HepG2 (cell line): ENCODE data around the gene HSPA1L. TPM values are rescaled to one million over a fixed set of nuclear protein-coding genes. Genes with fewer than 3 reads are reported as not detected.

ENCODE experiments used
- CCAR2 ChIP-seq: fragments of 200-400 bp; formaldehyde crosslinking; optimal IDR thresholded peaks from 2 replicates; pipeline ENCODE3; 2018; ENCODE audit warnings: low read depth, mild to moderate bottlenecking, low read length, moderate library complexity
- GLMP ChIP-seq: sonication (generic); formaldehyde crosslinking; IDR thresholded peaks from 2 replicates; pipeline ENCODE4 v1.9.0; 2021; ENCODE audit warnings: missing genetic modification reagents, mild to moderate bottlenecking, borderline replicate concordance
- HDAC2 ChIP-seq: sonication (generic); formaldehyde crosslinking; IDR thresholded peaks from 2 replicates; pipeline ENCODE4 v1.4.0; 2020; ENCODE audit warnings: missing genetic modification reagents
- HMGA1 ChIP-seq: sonication (generic); formaldehyde crosslinking; conservative IDR thresholded peaks from 2 replicates; pipeline ENCODE4 v1.4.0; 2020; ENCODE audit warnings: missing genetic modification reagents
- MAFG ChIP-seq: sonication (generic); formaldehyde crosslinking; IDR thresholded peaks from 2 replicates; pipeline ENCODE4 v1.5.1; 2020; ENCODE audit warnings: mild to moderate bottlenecking, missing genetic modification reagents
- MIER3 ChIP-seq: IDR thresholded peaks from 2 replicates; pipeline ENCODE4 v1.6.1; 2016; ENCODE audit warnings: missing compliant biosample characterization, borderline replicate concordance
- MXD1 ChIP-seq: sonication (generic); formaldehyde crosslinking; IDR thresholded peaks from 2 replicates; pipeline ENCODE4 v1.4.0; 2020; ENCODE audit warnings: mild to moderate bottlenecking, missing genetic modification reagents
- PHF5A ChIP-seq: IDR thresholded peaks from one replicate; pipeline ENCODE4 v1.6.1; 2018; ENCODE audit warnings: low read depth, missing genetic modification reagents; ENCODE audit not compliant: unreplicated experiment
- PRPF4 ChIP-seq: fragments of 200-400 bp; formaldehyde crosslinking; IDR thresholded peaks from 2 replicates; pipeline ENCODE4 v1.6.1; 2016; ENCODE audit warnings: low read length, low read depth; ENCODE audit not compliant: poor library complexity, severe bottlenecking
- REL ChIP-seq: sonication (generic); formaldehyde crosslinking; conservative IDR thresholded peaks from 2 replicates; pipeline ENCODE4 v1.8.0; 2022; ENCODE audit warnings: mild to moderate bottlenecking, missing genetic modification reagents, moderate library complexity
- RFX3 ChIP-seq: IDR thresholded peaks from 2 replicates; pipeline ENCODE4 v1.6.1; 2016; ENCODE audit warnings: missing biosample characterization, missing genetic modification reagents
- SSRP1 ChIP-seq: IDR thresholded peaks from 2 replicates; pipeline ENCODE4 v1.6.1; 2016; ENCODE audit warnings: control low read depth
- SUZ12 ChIP-seq: fragments of 150-350 bp; IDR thresholded peaks from 2 replicates; pipeline ENCODE4 v1.6.1; 2014; ENCODE audit warnings: low read depth, low read length
- SYNCRIP ChIP-seq: fragments of 200-400 bp; formaldehyde crosslinking; IDR thresholded peaks from 2 replicates; pipeline ENCODE4 v1.6.1; 2018; ENCODE audit warnings: mild to moderate bottlenecking, low read depth, low read length; ENCODE audit not compliant: insufficient read depth
- ZBTB1 ChIP-seq: sonication (generic); formaldehyde crosslinking; IDR thresholded peaks from 2 replicates; pipeline ENCODE4 v1.4.0; 2020; ENCODE audit warnings: missing genetic modification reagents, borderline replicate concordance
- ZBTB10 ChIP-seq: sonication (generic); formaldehyde crosslinking; IDR thresholded peaks from 2 replicates; pipeline ENCODE4 v1.4.0; 2020; ENCODE audit warnings: missing genetic modification reagents, borderline replicate concordance
- ZFAT ChIP-seq: sonication (generic); formaldehyde crosslinking; conservative IDR thresholded peaks from 2 replicates; pipeline ENCODE4 v1.8.1; 2023; ENCODE audit warnings: missing genetic modification reagents, inconsistent platforms
- ZFP37 ChIP-seq: sonication (generic); formaldehyde crosslinking; IDR thresholded peaks from 2 replicates; pipeline ENCODE4 v1.4.0; 2020; ENCODE audit warnings: missing genetic modification reagents, borderline replicate concordance
- ZNF513 ChIP-seq: sonication (generic); formaldehyde crosslinking; conservative IDR thresholded peaks from 2 replicates; pipeline ENCODE4 v1.5.0; 2020; ENCODE audit warnings: missing genetic modification reagents
- ZNF543 ChIP-seq: sonication (generic); formaldehyde crosslinking; IDR thresholded peaks from 2 replicates; pipeline ENCODE4 v1.4.0; 2020; ENCODE audit warnings: mild to moderate bottlenecking, missing genetic modification reagents
- ZNF564 ChIP-seq: sonication (generic); formaldehyde crosslinking; IDR thresholded peaks from 2 replicates; pipeline ENCODE4 v1.8.1; 2023; ENCODE audit warnings: mild to moderate bottlenecking, missing genetic modification reagents
- ZNF616 ChIP-seq: sonication (generic); formaldehyde crosslinking; IDR thresholded peaks from 2 replicates; pipeline ENCODE4 v1.5.0; 2020; ENCODE audit warnings: low read depth, mild to moderate bottlenecking, missing genetic modification reagents
- polyA plus RNA-seq, 8 experiments: library from polyadenylated mRNA; depleted of rRNA in 3 of 8; stranded (reverse) in 7 of 8; unstranded in 1 of 8; fragments of >200 nt; fragmentation: Illumina TruSeq in 4 of 8; extraction: Trizol in 4 of 8; gene quantifications; 2 replicates each; pipeline versions ENCODE4 v1.2.1 to v1.2.3, GENCODE V29; 2011 to 2016; ENCODE audit warnings: low read depth in 4 of 8, missing spikeins in 1 of 8, mixed read lengths in 1 of 8; ENCODE audit not compliant: insufficient read depth in 1 of 8
- total RNA-seq, 5 experiments: library from RNA; depleted of rRNA; stranded (reverse); fragments of >200 nt; fragmentation: Illumina TruSeq; extraction: Trizol; gene quantifications; 2 replicates each; pipeline ENCODE4 v1.2.3, GENCODE V29; 2016; ENCODE audit warnings: low read depth in 1 of 5

Gene HSPA1L
- total and polyA plus RNA-seq, 2 of the 13 experiments (the other 11 are each of a cell fraction or from before 2014, with no cell fraction given) = 0.55 to 1.0 TPM

GRCh38 chr6:31862344-31863235, 47.5 kb upstream of the HSPA1L start, which contains the start of gene NEU1 (continued):
- TF ChIP-seq SUZ12 (no peak), ZFP37 (CRISPR knock-in tag) (no peak; the same call in 1 of the 2 replicates), GLMP (CRISPR knock-in tag) (no peak), PRPF4 (no peak), HDAC2 (CRISPR knock-in tag) (peak; percentile 82), SYNCRIP (no peak), ZNF564 (CRISPR knock-in tag) (0 out of 2 replicates have a peak, but pooled peaks have one; percentile 7), ZFAT (CRISPR knock-in tag) (no peak), CCAR2 (no peak), ZNF616 (CRISPR knock-in tag) (no peak), ZNF543 (peak; percentile 65; the same call in 1 of the 2 replicates), PHF5A (CRISPR knock-in tag) (peak; percentile 96), RFX3 (CRISPR knock-in tag) (no peak), ZBTB10 (CRISPR knock-in tag) (no peak; the same call in 1 of the 2 replicates), HMGA1 (CRISPR knock-in tag) (no peak), ZNF513 (CRISPR knock-in tag) (no peak; the same call in 1 of the 2 replicates), REL (no peak), SSRP1 (CRISPR knock-in tag) (no peak), MXD1 (peak; percentile 84), ZBTB1 (CRISPR knock-in tag) (0 out of 2 replicates have a peak, but pooled peaks have one; percentile 34), MAFG (CRISPR knock-in tag) (peak; percentile 51), MIER3 (CRISPR knock-in tag) (peak; percentile 82; the same call in 1 of the 2 replicates)
